ENCODE results near the gene STAG3.
"Not testable (repeated sequence)": the region's sequence is repeated elsewhere in the genome, so short reads cannot be mapped to it uniquely, and the experiment has no call there.

Gene STAG3

GRCh38 chr7:100215895-100216294 lies 38.2 kb downstream of the STAG3 start:
- DNase-seq (ENCODE audit: extremely low spot score) = no peak
- POLR2A ChIA-PET = no interaction called here
- TF ChIP-seq BHLHE40 (IDR thresholded peaks at IDR 0.05; ENCODE audit: borderline replicate concordance) = no peak
- TF ChIP-seq SP1 (IDR thresholded peaks at IDR 0.05) = no peak
- no peak for TF ChIP-seq FOXK2 (IDR thresholded peaks at IDR 0.05)
- no peak for TF ChIP-seq L3MBTL2 (conservative IDR thresholded peaks at IDR 0.05)
- CTCF ChIA-PET = interaction anchor here (0.6 to 1.0 kb wide), 3 partner anchors 55 to 129 kb away, joined by 3 to 4 read pairs (median 3); no protein-coding TSS in a partner anchor

DNA sequence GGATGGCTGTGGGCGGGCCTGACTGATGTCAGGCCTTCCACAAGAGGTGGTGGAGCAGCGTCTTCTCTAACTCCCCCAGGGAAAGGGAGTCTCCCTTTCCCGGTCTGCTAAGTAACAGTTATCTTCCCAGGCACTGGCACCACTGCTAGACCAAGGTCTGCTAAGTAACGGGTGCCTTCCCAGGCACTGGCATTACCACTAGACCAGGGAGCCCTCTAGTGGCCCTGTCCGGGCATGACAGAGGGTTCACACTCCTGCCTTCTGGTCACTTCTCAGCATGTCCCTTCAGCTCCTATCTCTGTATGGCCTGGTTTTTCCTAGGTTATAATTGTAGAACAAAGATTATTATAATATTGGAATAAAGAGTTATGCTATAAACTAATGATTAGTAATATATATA lies 40.2 kb downstream of the STAG3 start:
- POLR2A ChIA-PET = interaction anchor here (1.3 kb wide), 1 partner anchor 85 kb away, joined by 3 read pairs; no protein-coding TSS in a partner anchor

GRCh38 chr7:100219271-100219737 lies 41.6 kb downstream of the STAG3 start:
- TF ChIP-seq SUZ12 (IDR thresholded peaks at IDR 0.05) (no peak), FOXM1 (IDR thresholded peaks at IDR 0.05; ENCODE audit: borderline replicate concordance) (no peak), CTBP1 (IDR thresholded peaks at IDR 0.05; ENCODE audit: borderline replicate concordance) (no peak), ZNF384 (IDR thresholded peaks at IDR 0.05) (no peak), FOXK2 (IDR thresholded peaks at IDR 0.05) (no peak), FOXA1 (IDR thresholded peaks at IDR 0.05) (no peak), NFRKB (IDR thresholded peaks at IDR 0.05) (no peak), PKNOX1 (IDR thresholded peaks at IDR 0.05) (no peak), HDGF (IDR thresholded peaks at IDR 0.05; ENCODE audit: borderline replicate concordance) (no peak), LEF1 (IDR thresholded peaks at IDR 0.05; ENCODE audit: borderline replicate concordance) (no peak), TARDBP (IDR thresholded peaks at IDR 0.05) (no peak), ELF4 (IDR thresholded peaks at IDR 0.05) (no peak), ARNT (IDR thresholded peaks at IDR 0.05) (no peak), SP1 (IDR thresholded peaks at IDR 0.05) (no peak), BHLHE40 (IDR thresholded peaks at IDR 0.05; ENCODE audit: borderline replicate concordance) (no peak), L3MBTL2 (conservative IDR thresholded peaks at IDR 0.05) (no peak)
- POLR2A ChIA-PET = no interaction called here
- CTCF ChIA-PET = interaction anchor here (0.6 to 1.6 kb wide), 3 partner anchors 9 to 286 kb away, joined by 3 to 5 read pairs (median 4); no protein-coding TSS in a partner anchor
- no peak for DNase-seq (ENCODE audit: extremely low spot score)

More for the DNA sequence above, 40.2 kb downstream of the STAG3 start:
- CTCF ChIA-PET = interaction anchor here (0.7 to 1.6 kb wide), 3 partner anchors 8 to 85 kb away, joined by 4 to 13 read pairs (median 5); no protein-coding TSS in a partner anchor
- DNase-seq (ENCODE audit: extremely low spot score) = not testable (repeated sequence)

GRCh38 chr7:100219801-100220585 lies 42.3 kb downstream of the STAG3 start, which contains the start of gene PVRIG:
Gene PVRIG (plus strand): TSS chr7:100219949. CDS start chr7:100219971, 22 bp downstream.
- DNase-seq (ENCODE audit: extremely low spot score) = not testable (repeated sequence)
- ChIA-PET CTCF (interaction anchor here (0.6 to 1.6 kb wide), 3 partner anchors 10 to 286 kb away, joined by 3 to 5 read pairs (median 4); no protein-coding TSS in a partner anchor), POLR2A (interaction anchor here (0.6 kb wide), 1 partner anchor 12 kb away, joined by 3 read pairs; no protein-coding TSS in a partner anchor)

- POLR2A ChIA-PET = interaction anchor here (0.6 to 1.2 kb wide), 2 partner anchors 13 to 72 kb away, joined by 3 read pairs; partner anchors contain the start of gene LAMTOR4
- CTCF ChIA-PET = no interaction called here
- TF ChIP-seq SP1 (IDR thresholded peaks at IDR 0.05) = no peak
- DNase-seq (ENCODE audit: extremely low spot score) = no peak
Observed at GRCh38 chr7:100220586-100221230, 43.0 kb downstream of the STAG3 start.

GRCh38 chr7:100221231-100221718 lies 43.6 kb downstream of the STAG3 start:
- ChIA-PET CTCF (no interaction called here), POLR2A (interaction anchor here (1.2 kb wide), 1 partner anchor 73 kb away, joined by 3 read pairs; the partner anchor contains the start of gene LAMTOR4)
- TF ChIP-seq BHLHE40 (IDR thresholded peaks at IDR 0.05; ENCODE audit: borderline replicate concordance) (no peak), CTBP1 (IDR thresholded peaks at IDR 0.05; ENCODE audit: borderline replicate concordance) (no peak), PKNOX1 (IDR thresholded peaks at IDR 0.05) (no peak), HDGF (IDR thresholded peaks at IDR 0.05; ENCODE audit: borderline replicate concordance) (no peak), FOXK2 (IDR thresholded peaks at IDR 0.05) (no peak), NFRKB (IDR thresholded peaks at IDR 0.05) (no peak), FOXM1 (IDR thresholded peaks at IDR 0.05; ENCODE audit: borderline replicate concordance) (no peak), ZNF384 (IDR thresholded peaks at IDR 0.05) (no peak), L3MBTL2 (conservative IDR thresholded peaks at IDR 0.05) (no peak), FOXA1 (IDR thresholded peaks at IDR 0.05) (no peak), SP1 (IDR thresholded peaks at IDR 0.05) (no peak), ELF4 (IDR thresholded peaks at IDR 0.05) (no peak), TARDBP (IDR thresholded peaks at IDR 0.05) (no peak), LEF1 (IDR thresholded peaks at IDR 0.05; ENCODE audit: borderline replicate concordance) (no peak), SUZ12 (IDR thresholded peaks at IDR 0.05) (no peak), ARNT (IDR thresholded peaks at IDR 0.05) (no peak)
- DNase-seq (ENCODE audit: extremely low spot score) = no peak
